Endothelial cell of umbilical vein (primary cell): ENCODE data around the gene NIPBL.

Experiments
- EZH2 ChIP-seq: IDR thresholded peaks from 2 replicates; pipeline ENCODE4 v1.6.1; 2012; ENCODE audit warnings: borderline replicate concordance, low read depth, mild to moderate bottlenecking, moderate library complexity, low read length, inconsistent platforms; ENCODE audit not compliant: severe bottlenecking
- FOS ChIP-seq: IDR thresholded peaks from 2 replicates; pipeline ENCODE4 v1.6.1; 2011; ENCODE audit warnings: mild to moderate bottlenecking, low read length, moderate library complexity, borderline replicate concordance; ENCODE audit not compliant: insufficient read depth
- GATA2 ChIP-seq: IDR thresholded peaks from 2 replicates; pipeline ENCODE4 v1.7.0; 2011; ENCODE audit warnings: low read depth, mild to moderate bottlenecking, moderate library complexity, mixed read lengths, low read length; ENCODE audit not compliant: insufficient read length, insufficient read depth
- JUN ChIP-seq: IDR thresholded peaks from 2 replicates; pipeline ENCODE4 v1.6.1; 2011; ENCODE audit warnings: borderline replicate concordance, low read depth; ENCODE audit not compliant: insufficient read length, insufficient read depth
- MYC ChIP-seq: IDR thresholded peaks from one replicate; pipeline ENCODE4 v1.6.1; 2011; ENCODE audit warnings: mild to moderate bottlenecking, low read depth, low read length
- POLR2A ChIP-seq: IDR thresholded peaks from 2 replicates; pipeline ENCODE4 v1.6.1; 2012; ENCODE audit warnings: low read depth, mild to moderate bottlenecking, control low read depth, low read length
- POLR2AphosphoS5 ChIP-seq: IDR thresholded peaks from 2 replicates; pipeline ENCODE4 v1.6.1; 2012; ENCODE audit warnings: low read depth, mild to moderate bottlenecking, control low read depth, low read length, moderate library complexity; ENCODE audit not compliant: insufficient read depth
- TF ChIP-seq, protein P1 (sequence below), 2 donors: IDR thresholded peaks; 1 replicate in 1 of 2; 2 replicates in 1 of 2; pipeline ENCODE4 v1.5.1; 2011; ENCODE audit warnings: low read length in 2 of 2, mild to moderate bottlenecking in 2 of 2, moderate library complexity in 2 of 2, control low read depth in 1 of 2, inconsistent platforms in 1 of 2, low read depth in 1 of 2; ENCODE audit not compliant: insufficient read depth in 1 of 2; ENCODE audit errors: extremely low read depth in 1 of 2
- TF ChIP-seq, protein P2 (sequence below): IDR thresholded peaks from 2 replicates; pipeline ENCODE4 v1.6.1; 2011; ENCODE audit not compliant: insufficient read depth, insufficient read length

DNA sequence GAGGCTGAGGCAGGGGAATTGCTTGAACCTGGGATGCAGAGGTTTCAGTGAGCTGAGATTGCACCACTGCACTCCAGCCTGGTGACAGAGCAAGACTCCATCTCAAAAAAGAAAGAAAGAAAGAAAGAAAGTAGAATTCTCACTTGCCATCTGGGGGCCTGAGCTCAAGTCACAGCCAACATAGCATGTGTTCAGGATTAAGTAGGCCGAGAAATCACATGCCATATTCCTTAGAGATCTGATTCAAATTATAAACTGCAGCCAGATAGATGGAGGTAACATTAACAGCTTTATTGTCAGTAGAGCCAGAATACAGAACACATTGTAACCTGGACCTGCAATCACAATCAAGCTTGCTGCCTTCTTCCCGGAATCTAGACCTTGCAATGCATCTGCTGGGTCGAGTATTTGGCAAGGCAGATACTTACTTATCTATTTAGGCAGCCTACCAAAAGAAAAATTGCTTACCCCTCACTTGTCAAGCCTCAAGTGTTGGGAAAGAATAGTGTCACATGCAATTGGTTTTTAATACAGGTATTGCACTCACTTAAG lies 198.9 kb downstream of the NIPBL start:
- TF ChIP-seq, protein P1, sequence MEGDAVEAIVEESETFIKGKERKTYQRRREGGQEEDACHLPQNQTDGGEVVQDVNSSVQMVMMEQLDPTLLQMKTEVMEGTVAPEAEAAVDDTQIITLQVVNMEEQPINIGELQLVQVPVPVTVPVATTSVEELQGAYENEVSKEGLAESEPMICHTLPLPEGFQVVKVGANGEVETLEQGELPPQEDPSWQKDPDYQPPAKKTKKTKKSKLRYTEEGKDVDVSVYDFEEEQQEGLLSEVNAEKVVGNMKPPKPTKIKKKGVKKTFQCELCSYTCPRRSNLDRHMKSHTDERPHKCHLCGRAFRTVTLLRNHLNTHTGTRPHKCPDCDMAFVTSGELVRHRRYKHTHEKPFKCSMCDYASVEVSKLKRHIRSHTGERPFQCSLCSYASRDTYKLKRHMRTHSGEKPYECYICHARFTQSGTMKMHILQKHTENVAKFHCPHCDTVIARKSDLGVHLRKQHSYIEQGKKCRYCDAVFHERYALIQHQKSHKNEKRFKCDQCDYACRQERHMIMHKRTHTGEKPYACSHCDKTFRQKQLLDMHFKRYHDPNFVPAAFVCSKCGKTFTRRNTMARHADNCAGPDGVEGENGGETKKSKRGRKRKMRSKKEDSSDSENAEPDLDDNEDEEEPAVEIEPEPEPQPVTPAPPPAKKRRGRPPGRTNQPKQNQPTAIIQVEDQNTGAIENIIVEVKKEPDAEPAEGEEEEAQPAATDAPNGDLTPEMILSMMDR (IDR thresholded peaks at IDR 0.05; ENCODE audit: extremely low read depth in 1 of 2, insufficient read depth in 1 of 2, low read depth in 1 of 2, low read length in 2 of 2) = no peak
- no peak for TF ChIP-seq POLR2AphosphoS5
- no peak for TF ChIP-seq POLR2A
- no peak for TF ChIP-seq EZH2
- no peak for TF ChIP-seq GATA2
- TF ChIP-seq, protein P2, sequence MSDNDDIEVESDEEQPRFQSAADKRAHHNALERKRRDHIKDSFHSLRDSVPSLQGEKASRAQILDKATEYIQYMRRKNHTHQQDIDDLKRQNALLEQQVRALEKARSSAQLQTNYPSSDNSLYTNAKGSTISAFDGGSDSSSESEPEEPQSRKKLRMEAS = no peak
- TF ChIP-seq JUN = no peak
- no peak for TF ChIP-seq MYC
- TF ChIP-seq FOS = no peak
